Aorta (tissue), 5 donors: Measurements from ENCODE around the gene MAPRE2. TPM values are rescaled to one million over a fixed set of nuclear protein-coding genes. Genes with fewer than 3 reads are reported as not detected.
A peak's percentile ranks its signal among the peaks of the same experiment; 100 is the strongest.

ENCODE experiments used
- ATAC-seq: fragments of 200-7000 bp; cut with Tn5 transposase; one replicate; pipeline ENCODE4 v1.9.1; 2022; ENCODE audit warnings: moderate library complexity; ENCODE audit not compliant: low FRiP score
- DNase-seq, 2 donors: peaks; one replicate each; pipeline ENCODE4 v3.0.0-alpha.2; 2020
- H3K27ac ChIP-seq, 2 donors: one replicate each; pipeline ENCODE4 v1.5.1; 2013; ENCODE audit warnings: low read length in 2 of 2, mild to moderate bottlenecking in 2 of 2, moderate library complexity in 2 of 2, control low read depth in 1 of 2, inconsistent platforms in 1 of 2, low read depth in 1 of 2
- H3K27me3 ChIP-seq, 2 donors: one replicate each; pipeline ENCODE4 v1.6.1; 2013; ENCODE audit warnings: control low read depth in 1 of 2, low read length in 1 of 2, mild to moderate bottlenecking in 1 of 2, moderate library complexity in 1 of 2; ENCODE audit not compliant: insufficient read depth in 2 of 2, control insufficient read depth in 1 of 2
- H3K36me3 ChIP-seq, 2 donors: one replicate each; pipeline ENCODE4 v1.6.1; 2013; ENCODE audit warnings: control low read depth in 1 of 2, low read length in 1 of 2, mild to moderate bottlenecking in 1 of 2; ENCODE audit not compliant: insufficient read depth in 2 of 2, control insufficient read depth in 1 of 2
- H3K4me1 ChIP-seq, 2 donors: one replicate each; pipeline ENCODE4 v1.6.1; 2013; ENCODE audit warnings: low read length in 2 of 2, control low read depth in 1 of 2, mild to moderate bottlenecking in 1 of 2, moderate library complexity in 1 of 2; ENCODE audit not compliant: insufficient read depth in 2 of 2, control insufficient read depth in 1 of 2
- H3K4me3 ChIP-seq, 2 donors: one replicate each; pipeline ENCODE4 v1.5.1; 2013; ENCODE audit warnings: low read length in 2 of 2, control low read depth in 1 of 2, mild to moderate bottlenecking in 1 of 2
- H3K9me3 ChIP-seq: one replicate; pipeline ENCODE4 v1.6.1; 2013; ENCODE audit warnings: mild to moderate bottlenecking, low read length; ENCODE audit not compliant: control insufficient read depth
- WGBS, 2 donors: extraction: QIAGEN DNeasy Blood & Tissue Kit; methylation state at CpG; one replicate each; pipeline ENCODE4 v1.1.7; 2013; 5-methylcytosine and 5-hydroxymethylcytosine counted together
- intact Hi-C, 2 donors: fragments of 100-400 bp; cut with DNase I; formaldehyde crosslinking; loops; one replicate each; pipeline versions ENCODE4 v1.14.2 to v1.15.0; 2022
- polyA plus RNA-seq, 2 donors: library from polyadenylated mRNA; stranded (reverse); fragments of 200-250 nt; gene quantifications; one replicate each; pipeline ENCODE4 v1.2.3, GENCODE V29; 2013
- total RNA-seq, 2 donors: library from RNA; stranded (reverse); fragmentation: NEBNext Ultra II Directional; extraction: Animal tissue kit (Norgen Biotek cat#: 25700); gene quantifications; one replicate each; pipeline ENCODE4 v1.2.1, GENCODE V29; 2021
- donor health status: healthy with polysubstance abuse.
- donor health status: Bipolar disorder and iron deficiency.
- donor health status: DM: no; HTN: no; CAD: no.
- donor health status: DM: no; HTN: no; CAD: no.
- donor health status: DM: yes; HTN: yes; CAD: no.

MAPRE2 gene
- total and polyA plus RNA-seq, 4 donors = 22.5 to 71.9 (median 44.6) TPM

- Histone ChIP-seq H3K4me1 (peaks cover 0 to 4% of the 10 kb centered on the region in 2 donors), H3K27me3 (no peaks in the 10 kb centered on the region), H3K9me3 (no peaks in the 10 kb centered on the region), H3K36me3 (no peaks in the 10 kb centered on the region), H3K27ac (no peak overlapping the region), H3K4me3 (peak overlapping the region; percentile 65 to 82)
- intact Hi-C loops = loop anchor here in 1 of 2 donors (5.0 kb wide), 2 partner anchors 40 to 75 kb away; no protein-coding TSS in a partner anchor
- 32% methylated on average over 5 of the region's 5 CpGs for WGBS, 2 donors
- DNase-seq = no peak
- ATAC-seq = no peak
Measured at GRCh38 chr18:35042389-35043071, 1.3 kb downstream of the MAPRE2 start.

GRCh38 chr18:35043207-35043606 lies 2.0 kb downstream of the MAPRE2 start:
- intact Hi-C loops = loop anchor here in 1 of 2 donors (5.0 kb wide), 2 partner anchors 39 to 74 kb away; no protein-coding TSS in a partner anchor
- Histone ChIP-seq H3K36me3 (no peaks in the 10 kb centered on the region), H3K27ac (no peak overlapping the region), H3K4me1 (peaks cover 0 to 4% of the 10 kb centered on the region in 2 donors), H3K27me3 (no peaks in the 10 kb centered on the region), H3K9me3 (no peaks in the 10 kb centered on the region), H3K4me3 (peak overlapping the region; percentile 5 to 65)
- WGBS, 2 donors = 46 to 49% methylated on average over 5 of the region's 5 CpGs
- ATAC-seq = no peak
- no peak for DNase-seq

- Histone ChIP-seq H3K4me1 (peaks cover 0 to 4% of the 10 kb centered on the region in 2 donors), H3K4me3 (no peak overlapping the region), H3K36me3 (no peaks in the 10 kb centered on the region), H3K27me3 (no peaks in the 10 kb centered on the region), H3K9me3 (no peaks in the 10 kb centered on the region), H3K27ac (no peak overlapping the region)
- intact Hi-C loops = no loop called here
- WGBS, 2 donors = 63 to 67% methylated on average over 4 of the region's 4 CpGs
- ATAC-seq (no peak), DNase-seq (no peak)
Measured at GRCh38 chr18:35045121-35045520, 3.9 kb downstream of the MAPRE2 start.

- Histone ChIP-seq H3K27me3 (no peaks in the 10 kb centered on the region), H3K9me3 (no peaks in the 10 kb centered on the region), H3K4me1 (peaks cover 0 to 4% of the 10 kb centered on the region in 2 donors), H3K36me3 (no peaks in the 10 kb centered on the region), H3K27ac (no peak overlapping the region), H3K4me3 (no peak overlapping the region)
- WGBS, 2 donors = 70 to 74% methylated on average over 2 of the region's 2 CpGs
- intact Hi-C loops = no loop called here
- DNase-seq (no peak), ATAC-seq (no peak)
Measured at GRCh38 chr18:35045806-35046205, 4.6 kb downstream of the MAPRE2 start.

GRCh38 chr18:35047697-35048292 lies 6.6 kb downstream of the MAPRE2 start:
- H3K27me3 ChIP-seq = no peaks in the 10 kb centered on the region
- H3K27ac ChIP-seq = no peak overlapping the region
- WGBS, 2 donors = 94 to 98% methylated on average over 4 of the region's 4 CpGs
- ATAC-seq = no peak
- peaks cover 1 to 7% of the 10 kb centered on the region in 2 donors for H3K4me1 ChIP-seq
- no peaks in the 10 kb centered on the region for H3K9me3 ChIP-seq
- no peak for DNase-seq
- H3K36me3 ChIP-seq = no peaks in the 10 kb centered on the region
- H3K4me3 ChIP-seq = no peak overlapping the region
- intact Hi-C loops = no loop called here

DNA sequence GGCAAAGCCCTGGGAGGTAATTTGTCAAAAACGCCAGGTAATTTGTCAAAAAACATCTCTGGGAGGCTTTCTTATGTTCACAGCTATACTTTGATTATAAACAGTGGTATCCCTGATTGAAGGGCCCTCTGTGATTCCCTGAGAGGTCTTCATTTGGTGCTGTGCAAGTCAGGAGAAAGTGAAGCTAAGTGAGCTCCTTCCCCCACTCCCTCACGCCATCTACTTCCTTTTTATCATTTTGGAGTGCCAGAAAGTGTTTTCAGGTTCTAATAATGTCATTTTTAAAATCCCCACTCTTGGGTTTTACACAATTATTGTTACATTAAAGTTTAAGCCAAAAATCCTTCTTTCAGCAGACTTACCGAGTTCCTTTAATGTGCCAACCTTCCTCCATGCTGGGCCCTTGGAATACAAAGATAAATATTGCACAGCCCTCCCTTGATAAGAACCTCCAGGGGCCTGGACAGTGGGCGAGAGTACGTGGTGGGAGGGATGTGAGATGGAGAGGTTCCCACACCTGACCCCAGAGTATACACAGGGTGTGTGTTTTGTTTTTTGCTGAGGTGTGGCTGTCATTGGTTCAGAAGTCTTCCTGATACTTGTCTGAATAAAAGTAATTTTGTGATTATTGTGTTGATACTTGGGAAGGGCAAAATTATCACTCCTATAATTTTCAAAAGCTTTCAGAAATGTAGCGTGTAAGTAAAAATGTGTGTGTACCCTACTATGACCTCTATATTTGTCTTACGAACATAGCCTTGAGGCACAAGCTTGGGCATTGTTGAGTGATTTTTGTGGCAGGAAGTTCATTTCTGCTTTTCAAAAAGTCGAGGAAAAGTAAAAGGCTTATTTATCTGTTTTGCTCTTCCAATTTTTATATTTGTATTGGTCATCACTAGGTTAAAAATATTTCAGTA lies 8.2 kb downstream of the MAPRE2 start:
- H3K36me3 ChIP-seq = no peaks in the 10 kb centered on the region
- no peaks in the 10 kb centered on the region for H3K27me3 ChIP-seq
- 46 to 51% methylated on average over 8 of the region's 8 CpGs for WGBS, 2 donors
- peaks cover 1 to 7% of the 10 kb centered on the region in 2 donors for H3K4me1 ChIP-seq
- intact Hi-C loops = no loop called here
- no peaks in the 10 kb centered on the region for H3K9me3 ChIP-seq
- DNase-seq (no peak), ATAC-seq (no peak)
- H3K27ac ChIP-seq = no peak overlapping the region
- no peak overlapping the region for H3K4me3 ChIP-seq

- no peaks in the 10 kb centered on the region for H3K36me3 ChIP-seq
Measured at GRCh38 chr18:35050028-35050546, 8.9 kb downstream of the MAPRE2 start.

GRCh38 chr18:35050705-35051195 lies 9.5 kb downstream of the MAPRE2 start:
- intact Hi-C loops = no loop called here
- Histone ChIP-seq H3K4me3 (no peak overlapping the region), H3K4me1 (peaks cover 1 to 3% of the 10 kb centered on the region in 2 donors), H3K36me3 (no peaks in the 10 kb centered on the region), H3K27ac (no peak overlapping the region), H3K27me3 (no peaks in the 10 kb centered on the region), H3K9me3 (no peaks in the 10 kb centered on the region)
- DNase-seq (no peak), ATAC-seq (peak; percentile 36)
- WGBS, 2 donors = 79 to 87% methylated on average over 2 of the region's 2 CpGs

More at GRCh38 chr18:35050028-35050546, 8.9 kb downstream of the MAPRE2 start:
- peak; percentile 46 for ATAC-seq
- H3K27me3 ChIP-seq = no peaks in the 10 kb centered on the region
- no peak overlapping the region for H3K27ac ChIP-seq
- no peak for DNase-seq
- no peaks in the 10 kb centered on the region for H3K9me3 ChIP-seq
- peaks cover 1 to 4% of the 10 kb centered on the region in 2 donors for H3K4me1 ChIP-seq
- H3K4me3 ChIP-seq = no peak overlapping the region
- intact Hi-C loops = no loop called here
- 78 to 84% methylated on average over 1 of the region's 1 CpG for WGBS, 2 donors
